Immature natural killer cell (primary cell): Measurements from ENCODE around the gene RSRP1. TPM values are rescaled to one million over a fixed set of nuclear protein-coding genes. Genes with fewer than 3 reads are reported as not detected.
"Not testable (repeated sequence)": the region's sequence is repeated elsewhere in the genome, so short reads cannot be mapped to it uniquely, and the experiment has no call there.

Experiments used
- DNase-seq, 3 donors: peaks; one replicate each; pipeline ENCODE4 v3.0.0; 2022; ENCODE audit warnings: mixed read lengths in 1 of 3
- H3K27ac Mint-ChIP-seq, 6 donors: one replicate each; pipeline ENCODE4 v1.8.0; 2020; ENCODE audit warnings: mixed read lengths in 6 of 6, mild to moderate bottlenecking in 5 of 6, inconsistent platforms in 4 of 6, moderate library complexity in 3 of 6
- H3K27me3 Mint-ChIP-seq, 3 donors: one replicate each; pipeline ENCODE4 v1.8.0; 2020 to 2021; ENCODE audit warnings: low read depth in 3 of 3, mild to moderate bottlenecking in 3 of 3, mixed read lengths in 3 of 3, moderate library complexity in 3 of 3, inconsistent platforms in 1 of 3
- H3K36me3 Mint-ChIP-seq, 3 donors: one replicate each; pipeline ENCODE4 v1.8.0; 2020; ENCODE audit warnings: mixed read lengths in 3 of 3, inconsistent platforms in 2 of 3, mild to moderate bottlenecking in 2 of 3
- H3K4me1 Mint-ChIP-seq, 2 donors: one replicate each; pipeline ENCODE4 v1.8.0; 2020; ENCODE audit warnings: inconsistent platforms in 2 of 2, mild to moderate bottlenecking in 2 of 2, mixed read lengths in 2 of 2, moderate library complexity in 1 of 2
- H3K4me3 Mint-ChIP-seq, 5 donors: one replicate each; pipeline ENCODE4 v1.8.0; 2020; ENCODE audit warnings: mild to moderate bottlenecking in 5 of 5, mixed read lengths in 5 of 5, inconsistent platforms in 3 of 5, moderate library complexity in 3 of 5
- H3K9me3 Mint-ChIP-seq, 6 donors: one replicate each; pipeline ENCODE4 v1.8.0; 2020; ENCODE audit warnings: mild to moderate bottlenecking in 6 of 6, mixed read lengths in 6 of 6, inconsistent platforms in 4 of 6, moderate library complexity in 3 of 6
- polyA plus RNA-seq, 3 donors: library from polyadenylated mRNA; unstranded; fragments of 300-500 nt; fragmentation: Illumina TruSeq; gene quantifications; one replicate each; pipeline ENCODE4 v1.2.3, GENCODE V29; 2021

Gene RSRP1
- polyA plus RNA-seq, 3 donors from 2014 or later = 23.9 to 70.1 (median 33.4) TPM

- H3K4me1 Mint-ChIP-seq = peaks cover 44 to 61% of the 10 kb centered on the region in 2 donors
- H3K27me3 Mint-ChIP-seq = peaks cover 29 to 39% (median 33%) of the 10 kb centered on the region in 3 donors
- peak in 1 of 3 donors; percentile 5 for DNase-seq
- H3K27ac Mint-ChIP-seq = peak overlapping the region; percentile 97 to 100 (median 99)
- H3K36me3 Mint-ChIP-seq = peaks cover 26 to 45% (median 30%) of the 10 kb centered on the region in 3 donors
- peak overlapping the region; percentile 91 to 99 (median 98) for H3K4me3 Mint-ChIP-seq
- no peaks in the 10 kb centered on the region for H3K9me3 Mint-ChIP-seq
Measured at GRCh38 chr1:25245809-25246599, 1.2 kb downstream of the RSRP1 start.

- Mint-ChIP-seq H3K36me3 (peaks cover 26 to 45% (median 30%) of the 10 kb centered on the region in 3 donors), H3K4me3 (peak overlapping the region; percentile 91 to 99 (median 98)), H3K27ac (peak overlapping the region; percentile 39 to 100 (median 99)), H3K4me1 (peaks cover 49 to 66% of the 10 kb centered on the region in 2 donors), H3K27me3 (peaks cover 29 to 44% (median 33%) of the 10 kb centered on the region in 3 donors), H3K9me3 (no peaks in the 10 kb centered on the region)
- no peak for DNase-seq
Measured at GRCh38 chr1:25245393-25245792, 1.9 kb downstream of the RSRP1 start.

GRCh38 chr1:25243907-25244306 is 3.3 kb downstream of the RSRP1 start:
- H3K27ac Mint-ChIP-seq = peak overlapping the region in 5 of 6 donors; percentile 21 to 99 (median 67)
- H3K4me1 Mint-ChIP-seq = peaks cover 62 to 79% of the 10 kb centered on the region in 2 donors
- H3K27me3 Mint-ChIP-seq = peaks cover 41 to 52% (median 43%) of the 10 kb centered on the region in 3 donors
- peak overlapping the region in 2 of 5 donors; percentile 27 to 68 for H3K4me3 Mint-ChIP-seq
- DNase-seq = peak in 1 of 3 donors; percentile 7
- H3K9me3 Mint-ChIP-seq = no peaks in the 10 kb centered on the region
- peaks cover 26 to 45% (median 30%) of the 10 kb centered on the region in 3 donors for H3K36me3 Mint-ChIP-seq

GRCh38 chr1:25239681-25240541 is 7.3 kb downstream of the RSRP1 start:
- peaks cover 33 to 50% of the 10 kb centered on the region in 2 donors for H3K4me1 Mint-ChIP-seq

GRCh38 chr1:25238046-25238445 is 9.2 kb downstream of the RSRP1 start:
- peaks cover 0 to 8% (median 5%) of the 10 kb centered on the region in 3 donors for H3K36me3 Mint-ChIP-seq
- peaks cover 24 to 31% of the 10 kb centered on the region in 2 donors for H3K4me1 Mint-ChIP-seq
- peaks cover 11 to 19% (median 17%) of the 10 kb centered on the region in 3 donors for H3K27me3 Mint-ChIP-seq
- DNase-seq = no peak
- peak overlapping the region in 2 of 6 donors; percentile 8 to 48 for H3K27ac Mint-ChIP-seq
- H3K9me3 Mint-ChIP-seq = no peaks in the 10 kb centered on the region
- H3K4me3 Mint-ChIP-seq = no peak overlapping the region

More at GRCh38 chr1:25239681-25240541, 7.3 kb downstream of the RSRP1 start:
- Mint-ChIP-seq H3K4me3 (peak overlapping the region; percentile 93 to 96 (median 94)), H3K9me3 (no peaks in the 10 kb centered on the region), H3K27me3 (peaks cover 14 to 22% (median 17%) of the 10 kb centered on the region in 3 donors), H3K27ac (peak overlapping the region; percentile 95 to 99 (median 96)), H3K36me3 (peaks cover 16 to 25% (median 17%) of the 10 kb centered on the region in 3 donors)
- peak; percentile 85 to 87 (median 85) for DNase-seq

- not testable (repeated sequence) for H3K36me3 Mint-ChIP-seq, DNase-seq, H3K9me3 Mint-ChIP-seq, H3K4me3 Mint-ChIP-seq
- Mint-ChIP-seq H3K27me3 (peaks cover 8 to 17% (median 14%) of the 10 kb centered on the region in 3 donors), H3K4me1 (peaks cover 19 to 26% of the 10 kb centered on the region in 2 donors), H3K27ac (peak overlapping the region in 1 of 6 donors; percentile 23)
Measured at GRCh38 chr1:25236261-25236660, 11.0 kb downstream of the RSRP1 start.

GRCh38 chr1:25235411-25235810 is 11.8 kb downstream of the RSRP1 start:
- not testable (repeated sequence) for H3K9me3 Mint-ChIP-seq, H3K27ac Mint-ChIP-seq, DNase-seq, H3K4me3 Mint-ChIP-seq, H3K36me3 Mint-ChIP-seq
- peaks cover 14 to 25% of the 10 kb centered on the region in 2 donors for H3K4me1 Mint-ChIP-seq
- peaks cover 8 to 14% (median 11%) of the 10 kb centered on the region in 3 donors for H3K27me3 Mint-ChIP-seq

GRCh38 chr1:25232866-25233784 is 14.1 kb downstream of the RSRP1 start:
- H3K27me3 Mint-ChIP-seq = no peaks in the 10 kb centered on the region
- H3K4me3 Mint-ChIP-seq = no peak overlapping the region
- H3K36me3 Mint-ChIP-seq = peaks cover 8 to 18% (median 12%) of the 10 kb centered on the region in 3 donors
- H3K27ac Mint-ChIP-seq = no peak overlapping the region
- H3K4me1 Mint-ChIP-seq = peaks cover 0 to 14% of the 10 kb centered on the region in 2 donors
- peak; percentile 56 to 59 (median 59) for DNase-seq
- no peaks in the 10 kb centered on the region for H3K9me3 Mint-ChIP-seq

- peak; percentile 89 to 91 (median 91) for DNase-seq
- Mint-ChIP-seq H3K9me3 (no peaks in the 10 kb centered on the region), H3K27me3 (no peaks in the 10 kb centered on the region), H3K27ac (no peak within 1 kb of the TSS), H3K36me3 (peaks cover 11 to 25% (median 19%) of the 10 kb centered on the region in 3 donors), H3K4me1 (peaks cover 0 to 15% of the 10 kb centered on the region in 2 donors), H3K4me3 (no peak within 1 kb of the TSS)
Measured at GRCh38 chr1:25232027-25232865, 15.0 kb downstream of the RSRP1 start, which contains the start of gene SYF2. Gene SYF2 (minus strand): TSS chr1:25232502. CDS start chr1:25232467, 35 bp downstream.

- H3K9me3 Mint-ChIP-seq = no peaks in the 10 kb centered on the region
- DNase-seq = no peak
- no peak overlapping the region for H3K4me3 Mint-ChIP-seq
- no peaks in the 10 kb centered on the region for H3K27me3 Mint-ChIP-seq
- H3K4me1 Mint-ChIP-seq = peaks cover 0 to 1% of the 10 kb centered on the region in 2 donors
- H3K36me3 Mint-ChIP-seq = peaks cover 21 to 58% (median 37%) of the 10 kb centered on the region in 3 donors
- H3K27ac Mint-ChIP-seq = peak overlapping the region in 2 of 6 donors; percentile 0 to 36
Measured at GRCh38 chr1:25223471-25223870, 23.8 kb downstream of the RSRP1 start.

GRCh38 chr1:25222606-25223005 is 24.6 kb downstream of the RSRP1 start:
- Mint-ChIP-seq H3K4me3 (no peak overlapping the region), H3K9me3 (no peaks in the 10 kb centered on the region), H3K27ac (no peak overlapping the region), H3K36me3 (peaks cover 17 to 52% (median 31%) of the 10 kb centered on the region in 3 donors), H3K4me1 (peaks cover 0 to 1% of the 10 kb centered on the region in 2 donors), H3K27me3 (no peaks in the 10 kb centered on the region)
- DNase-seq = no peak

GRCh38 chr1:25220666-25221065 is 26.6 kb downstream of the RSRP1 start:
- Mint-ChIP-seq H3K27me3 (no peaks in the 10 kb centered on the region), H3K27ac (no peak overlapping the region), H3K36me3 (peaks cover 17 to 41% (median 22%) of the 10 kb centered on the region in 3 donors), H3K4me1 (no peaks in the 10 kb centered on the region), H3K4me3 (no peak overlapping the region), H3K9me3 (peaks cover 0 to 2% (median 0%) of the 10 kb centered on the region in 6 donors)
- no peak for DNase-seq
